ENCODE measurements around the gene GPR35.

DNA sequence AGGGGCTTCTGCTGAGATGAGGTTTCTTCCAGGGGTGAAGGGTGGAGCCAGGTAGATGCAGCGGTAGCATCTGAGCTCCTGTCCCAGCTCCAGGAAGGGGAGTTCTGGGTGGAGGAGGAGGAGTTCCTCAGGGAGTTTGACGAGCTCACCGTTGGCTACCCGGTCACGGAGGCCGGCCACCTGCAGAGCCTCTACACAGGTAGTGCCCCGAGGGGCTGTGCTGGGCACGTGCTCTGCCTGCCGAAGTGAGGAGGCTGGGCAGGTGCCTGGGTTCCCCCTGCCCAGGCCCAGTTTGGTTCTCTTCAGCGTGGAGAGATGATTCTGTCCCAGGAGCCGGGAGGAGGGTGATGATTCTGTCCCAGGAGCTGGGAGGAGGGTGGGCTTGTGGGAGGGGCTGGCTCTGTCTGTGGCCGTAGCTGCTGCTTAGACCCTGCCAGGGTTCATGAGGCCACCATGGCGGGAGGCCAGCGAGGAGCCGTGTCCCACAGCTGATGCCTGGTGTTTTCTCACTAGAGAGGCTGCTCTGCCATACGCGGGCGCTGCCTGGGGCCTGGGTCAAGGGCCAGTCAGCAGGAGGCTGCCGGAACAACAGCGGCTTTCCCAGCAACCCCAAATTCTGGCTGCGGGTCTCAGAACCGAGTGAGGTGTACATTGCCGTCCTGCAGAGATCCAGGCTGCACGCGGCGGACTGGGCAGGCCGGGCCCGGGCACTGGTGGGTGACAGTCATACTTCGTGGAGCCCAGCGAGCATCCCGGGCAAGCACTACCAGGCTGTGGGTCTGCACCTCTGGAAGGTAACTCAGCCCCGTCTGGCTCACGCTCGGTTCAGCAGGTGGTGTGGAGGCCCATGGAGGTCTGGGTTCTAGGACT, 30.5 kb upstream of the GPR35 start:
- TF ChIP-seq ZFP3 (CRISPR knock-in tag; IDR thresholded peaks at IDR 0.05) (no peak), CSRNP3 (CRISPR knock-in tag; IDR thresholded peaks at IDR 0.05) (no peak), POU6F1 (CRISPR knock-in tag; IDR thresholded peaks at IDR 0.05; ENCODE audit: borderline replicate concordance, low read depth) (no peak), RARB (CRISPR knock-in tag; IDR thresholded peaks at IDR 0.05) (no peak), ARNTL (CRISPR knock-in tag; IDR thresholded peaks at IDR 0.05; ENCODE audit: borderline replicate concordance, low read depth) (no peak), ZNF8 (CRISPR knock-in tag; IDR thresholded peaks at IDR 0.05) (no peak), ISL1 (CRISPR knock-in tag; IDR thresholded peaks at IDR 0.05) (no peak), ZFP30 (CRISPR knock-in tag; IDR thresholded peaks at IDR 0.05) (no peak), ZNF565 (CRISPR knock-in tag; conservative IDR thresholded peaks at IDR 0.05; ENCODE audit: low read depth) (no peak), ZNF70 (CRISPR knock-in tag; IDR thresholded peaks at IDR 0.05) (no peak), OSR1 (CRISPR knock-in tag; IDR thresholded peaks at IDR 0.05) (no peak), GLIS3 (CRISPR knock-in tag; IDR thresholded peaks at IDR 0.05) (no peak), SNAI2 (CRISPR knock-in tag; IDR thresholded peaks at IDR 0.05) (no peak)
